Measurements from ENCODE around the gene SLC11A2. TPM values are rescaled to one million over a fixed set of nuclear protein-coding genes. Genes with fewer than 3 reads are reported as not detected.

SLC11A2 gene
- total RNA-seq, 1 experiment from 2014 or later = 47.9 TPM

- Histone ChIP-seq H2AFZ (ENCODE audit: low read length) (no peak overlapping the region), H3K56ac (ENCODE audit: insufficient read length, low read depth, low read length) (no peak overlapping the region), H3K4me1 (ENCODE audit: insufficient read depth, low read length) (no peaks in the 10 kb centered on the region), H3K9me3 (ENCODE audit: control insufficient read depth, low read depth, low read length) (no peaks in the 10 kb centered on the region), H2BK120ac (ENCODE audit: low read depth, low read length, poor library complexity, severe bottlenecking) (no peak overlapping the region), H2BK15ac (ENCODE audit: low read depth, low read length) (no peak overlapping the region), H3K23ac (ENCODE audit: insufficient read length, low read depth, low read length) (no peak overlapping the region), H2BK20ac (ENCODE audit: low read depth, low read length, poor library complexity, severe bottlenecking) (no peak overlapping the region), H4K91ac (ENCODE audit: insufficient read length, low read depth, low read length) (no peak overlapping the region), H3K14ac (ENCODE audit: insufficient read depth, low read length) (no peak overlapping the region), H3K18ac (ENCODE audit: insufficient read length, low read depth, low read length) (no peak overlapping the region), H3K27ac (ENCODE audit: insufficient read length, low read depth, low read length) (no peak overlapping the region), H2BK12ac (ENCODE audit: insufficient read length, low read depth, low read length) (no peak overlapping the region), H4K5ac (ENCODE audit: insufficient read length, low read depth, low read length) (no peak overlapping the region), H2BK5ac (ENCODE audit: insufficient read length, low read length) (no peak overlapping the region), H2AK5ac (ENCODE audit: insufficient read length, low read length) (no peak overlapping the region), H3K27me3 (ENCODE audit: insufficient read depth, low read length) (no peaks in the 10 kb centered on the region), H3K4ac (ENCODE audit: low read depth, low read length) (no peak overlapping the region), H3K9ac (ENCODE audit: extremely low read depth, insufficient read length, low read length) (no peak overlapping the region), H3K79me1 (ENCODE audit: insufficient read depth, low read depth, low read length, poor library complexity, severe bottlenecking) (no peaks in the 10 kb centered on the region), H4K8ac (replicated peaks; ENCODE audit: insufficient read length, low read depth, low read length) (no peak overlapping the region), H3K23me2 (ENCODE audit: insufficient read length, low read depth, low read length, poor library complexity, severe bottlenecking) (no peaks in the 10 kb centered on the region), H4K20me1 (ENCODE audit: control insufficient read depth, insufficient read depth, insufficient read length) (no peaks in the 10 kb centered on the region), H3K4me2 (ENCODE audit: insufficient read depth, insufficient read length, low read length) (no peak overlapping the region), H3K79me2 (ENCODE audit: insufficient read depth, low read length) (no peaks in the 10 kb centered on the region), H3T11ph (ENCODE audit: low read length) (no peak overlapping the region)
- Mint-ChIP-seq H3K27me3 (ENCODE audit: low read depth) (no peaks in the 10 kb centered on the region), H3K4me1 (peaks cover 0 to 5% of the 10 kb centered on the region in 2 experiments; a peak in 2 of 4 replicates), H3K36me3 (ENCODE audit: insufficient read depth in 1 of 3, low read depth in 3 of 3) (peaks cover 17 to 58% (median 44%) of the 10 kb centered on the region in 3 experiments; a peak in 6 of 7 replicates), H3K4me3 (no peak overlapping the region), H3K27ac (no peak overlapping the region), H3K9me3 (no peaks in the 10 kb centered on the region)
- no peak for DNase-seq
- TF ChIP-seq CTCF (conservative IDR thresholded peaks at IDR 0.05) = no peak
- WGBS (ENCODE audit: extremely low coverage, insufficient read length, low lambda C conversion rate) = no CpG with 5 or more reads among the region's 4 CpGs
Observed at GRCh38 chr12:50990147-50990727, 35.9 kb downstream of the SLC11A2 start.

All from H9 (cell line).